Stimulated activated CD4-positive, alpha-beta T cell treated with anti-CD3 and anti-CD28 coated beads, Interleukin-1b, Interleukin-23, amount 100 ng/mL, for 24 hours (primary cell): ENCODE results near the gene ADGRL4.

Experiments
- DNase-seq, 4 experiments: peaks; one replicate each; pipeline ENCODE4 v3.0.0-alpha.2; 2020; ENCODE audit warnings: low read depth in 4 of 4, low spot score in 1 of 4

The ADGRL4 gene

DNA sequence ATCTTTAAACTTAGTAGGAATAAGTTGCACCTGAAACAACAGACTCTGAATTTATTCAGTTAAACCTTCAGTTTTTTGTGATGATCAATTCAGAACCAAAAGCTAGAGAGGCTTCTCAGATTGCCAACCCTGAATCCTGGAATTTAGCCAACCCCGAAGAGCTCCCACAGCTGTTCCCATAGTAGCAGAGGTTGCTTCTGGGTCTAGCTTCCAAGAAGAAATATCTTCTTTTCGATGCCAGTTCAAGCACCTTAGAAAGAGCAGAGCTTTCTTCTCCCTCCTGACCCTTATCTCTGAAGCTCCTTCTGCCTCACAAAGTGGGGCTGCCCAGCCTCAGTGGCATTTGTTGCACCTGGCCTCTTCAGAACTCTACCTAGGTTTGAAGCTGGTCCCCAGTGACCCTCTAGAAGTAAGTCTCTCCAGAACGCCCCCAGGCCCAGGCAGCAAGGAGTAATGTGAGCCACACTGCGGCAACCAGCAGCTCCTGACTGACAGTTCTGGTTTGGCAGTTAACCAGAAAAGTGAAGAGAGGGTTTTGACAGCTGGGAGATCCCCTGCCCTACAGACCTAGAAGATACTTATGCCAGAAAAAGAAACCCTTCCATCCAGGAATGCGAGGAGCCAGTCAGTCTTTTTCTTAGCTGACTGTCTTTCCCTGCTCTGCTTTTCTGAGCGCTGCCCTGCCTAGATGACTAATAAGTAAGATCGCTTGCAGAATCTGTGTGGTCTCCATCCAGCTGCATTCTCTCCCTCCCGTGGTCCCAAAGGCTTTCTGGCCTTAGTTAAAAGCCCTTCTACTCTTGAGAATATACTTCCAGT is 165.9 kb downstream of the ADGRL4 start:
- no peak for DNase-seq
